GM18499 (cell line): ENCODE data around the gene FOXL3.

Experiments used
- ATAC-seq: cut with Tn5 transposase; IDR thresholded peaks from one replicate; pipeline ENCODE4 v1.9.1; 2021; ENCODE audit warnings: moderate number of reproducible peaks; ENCODE audit not compliant: insufficient read depth, unreplicated experiment

Gene FOXL3

GRCh38 chr7:318878-319661 lies 29.1 kb downstream of the FOXL3 start:
- ATAC-seq = no peak

- no peak for ATAC-seq
Observed at GRCh38 chr7:320297-320696, 30.3 kb downstream of the FOXL3 start.

GRCh38 chr7:322111-322671 lies 32.2 kb downstream of the FOXL3 start:
- ATAC-seq = no peak

DNA sequence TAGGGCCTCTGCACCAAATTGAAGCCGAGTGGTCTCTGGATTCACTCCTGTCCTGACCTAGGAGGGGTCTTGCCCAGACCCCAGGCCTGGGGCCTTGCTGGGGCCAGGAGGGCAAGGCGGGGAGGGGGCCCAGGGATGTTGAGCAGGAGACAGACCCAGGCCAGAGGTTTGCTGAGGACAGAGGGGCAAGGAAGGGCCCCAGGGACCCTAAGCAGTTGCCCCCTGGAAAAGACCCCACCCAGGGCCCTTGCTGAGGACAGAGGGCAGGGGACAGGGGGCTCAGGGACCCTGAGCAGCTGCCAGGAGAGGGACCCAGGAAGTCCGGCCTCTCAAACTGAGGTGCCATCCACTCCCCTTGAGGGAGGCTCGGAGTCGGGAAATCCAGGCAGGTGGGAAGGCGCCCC lies 32.7 kb downstream of the FOXL3 start:
- ATAC-seq = no peak

DNA sequence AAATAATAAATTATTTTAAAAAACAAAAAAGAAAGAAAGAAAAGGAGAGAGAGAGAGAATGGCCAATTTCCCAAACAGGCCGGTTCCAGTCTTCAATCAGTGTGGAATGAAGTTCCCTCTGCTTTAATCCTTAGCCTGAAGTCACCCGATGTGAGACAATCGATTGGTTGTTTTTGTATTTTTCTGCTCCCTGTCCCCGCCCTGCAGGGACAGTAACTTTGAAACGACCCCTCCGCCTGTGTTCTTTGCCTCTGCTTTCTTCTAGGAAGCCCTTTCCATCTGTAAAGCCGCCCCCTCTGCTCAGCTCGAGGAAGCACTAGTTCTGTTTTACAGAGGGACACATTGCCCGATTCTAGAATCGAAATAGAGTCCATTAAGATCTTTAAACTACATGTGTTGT lies 33.4 kb downstream of the FOXL3 start:
- no peak for ATAC-seq

- ATAC-seq = no peak
Observed at GRCh38 chr7:324011-324410, 34.0 kb downstream of the FOXL3 start.

DNA sequence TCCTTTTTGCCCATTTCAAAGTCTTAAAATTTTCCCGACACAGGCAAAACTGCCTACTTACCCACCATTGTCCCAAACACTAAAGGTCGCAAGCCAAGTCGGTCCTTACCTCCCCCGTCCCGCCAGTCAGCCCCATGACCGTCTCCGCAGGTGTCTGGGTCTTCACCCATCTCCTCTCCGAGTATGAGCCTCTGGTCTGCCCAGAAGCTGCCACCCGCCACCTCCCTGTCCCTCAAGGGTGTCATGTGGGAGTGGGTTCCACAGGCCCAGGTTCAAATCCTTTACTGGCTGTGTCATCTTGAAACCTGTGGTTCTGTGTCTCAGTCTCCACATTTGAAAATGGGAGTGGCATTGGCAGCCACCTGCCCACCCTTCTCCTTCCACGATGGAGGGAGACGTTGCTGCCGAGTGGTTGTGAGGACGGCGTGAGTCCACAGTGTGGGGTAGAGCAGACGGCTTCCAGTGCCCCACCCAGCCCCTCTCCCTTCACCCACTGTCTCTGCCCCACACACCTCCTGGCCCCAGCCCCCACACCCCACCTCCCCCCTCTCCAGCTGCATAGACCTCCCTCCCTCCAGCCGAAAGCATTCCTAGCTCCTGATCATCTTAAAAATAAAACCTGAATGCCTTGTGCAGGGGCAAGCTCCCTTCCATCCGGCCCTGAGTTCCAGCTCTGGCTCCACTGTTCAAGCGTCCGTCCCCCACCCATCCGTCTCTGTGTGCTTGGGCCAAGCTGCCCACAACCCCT lies 35.3 kb downstream of the FOXL3 start:
- no peak for ATAC-seq

DNA sequence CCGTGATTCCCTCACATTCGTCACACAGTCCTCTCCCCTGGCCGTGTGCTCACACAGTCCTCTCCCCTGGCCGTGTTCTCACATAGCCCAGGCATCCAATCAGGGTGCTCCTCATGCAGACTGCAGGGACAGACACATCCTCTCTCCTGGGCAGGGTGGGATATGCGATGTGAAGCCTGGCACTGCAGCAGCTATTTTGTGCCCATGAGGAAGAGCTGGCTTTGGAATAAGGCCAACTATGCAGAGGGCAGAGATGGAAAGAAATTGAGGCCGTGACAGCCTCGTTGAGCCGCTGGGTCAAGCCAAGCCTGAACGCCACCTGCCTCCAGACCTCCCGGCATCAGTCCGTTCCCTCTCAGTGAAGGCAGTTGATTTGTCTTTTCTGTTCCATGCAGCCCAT lies 35.8 kb downstream of the FOXL3 start:
- ATAC-seq = no peak

DNA sequence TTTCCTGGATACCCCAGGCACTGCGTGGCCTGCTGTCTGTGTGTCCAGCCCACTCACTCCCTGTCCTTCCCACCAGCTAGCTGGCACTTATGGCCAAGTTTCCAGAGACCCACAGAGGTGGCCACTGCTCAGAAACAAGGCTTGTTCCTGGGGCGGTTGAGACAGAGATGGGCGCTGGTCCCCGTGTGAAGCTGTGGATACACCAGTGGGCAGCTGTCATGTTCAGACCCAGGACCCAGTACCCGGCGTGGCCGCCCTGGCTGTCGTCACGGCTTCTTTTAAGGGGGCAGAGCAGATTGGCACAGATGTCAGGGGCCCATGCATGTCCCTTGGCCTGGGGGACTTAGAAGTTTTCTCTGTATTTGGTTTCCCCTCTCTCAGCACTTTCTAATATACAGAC lies 36.3 kb downstream of the FOXL3 start:
- no peak for ATAC-seq

DNA sequence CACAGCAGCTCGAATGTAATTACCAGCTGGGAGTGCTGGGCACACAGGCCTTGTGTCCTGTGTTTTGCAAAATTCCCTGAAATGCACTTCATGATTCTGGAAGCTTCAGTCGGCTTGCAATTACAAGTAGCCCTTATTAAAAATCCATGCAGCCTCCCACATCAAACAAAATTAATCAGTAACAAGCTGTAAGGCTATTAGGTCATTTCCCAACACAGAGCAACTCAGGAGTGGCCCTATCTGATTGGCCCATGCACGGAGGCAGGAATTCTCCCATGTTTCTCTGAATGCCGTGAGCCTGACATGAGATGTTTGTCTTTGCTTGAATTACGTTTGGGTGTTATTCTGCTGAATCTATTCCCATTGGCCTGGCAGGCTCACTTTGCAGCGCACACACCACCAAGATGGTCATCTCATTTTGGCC lies 36.9 kb downstream of the FOXL3 start:
- ATAC-seq = no peak

- no peak for ATAC-seq
Observed at GRCh38 chr7:327233-327931, 37.4 kb downstream of the FOXL3 start.

GRCh38 chr7:327991-328702 lies 38.2 kb downstream of the FOXL3 start:
- no peak for ATAC-seq

DNA sequence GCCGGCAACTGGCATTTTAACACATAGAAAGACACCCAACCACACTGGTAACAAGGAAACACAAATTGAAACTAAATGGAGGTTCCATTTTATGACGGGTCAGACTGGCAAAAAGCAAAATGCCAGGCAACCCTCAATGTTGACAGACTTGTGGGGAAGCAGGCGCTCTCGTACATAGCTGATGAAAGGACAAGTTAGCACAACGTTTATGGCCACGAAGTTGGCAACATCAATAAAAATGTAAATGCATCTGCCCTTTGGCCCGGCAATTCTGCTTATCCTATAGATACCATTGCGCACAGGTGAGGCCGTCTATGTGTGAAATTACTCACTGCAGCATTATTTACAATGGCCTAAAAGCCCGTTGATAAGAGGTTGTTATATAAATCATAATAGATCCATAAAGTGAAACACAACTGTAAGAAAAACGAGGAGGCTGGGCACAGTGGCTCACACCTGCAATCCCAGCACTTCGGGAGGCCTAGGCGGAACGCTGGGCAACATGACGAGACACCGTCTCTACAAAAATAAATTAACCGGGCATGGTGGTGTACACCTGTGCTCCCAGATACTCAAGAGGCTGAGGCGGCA lies 39.8 kb downstream of the FOXL3 start:
- no peak for ATAC-seq

DNA sequence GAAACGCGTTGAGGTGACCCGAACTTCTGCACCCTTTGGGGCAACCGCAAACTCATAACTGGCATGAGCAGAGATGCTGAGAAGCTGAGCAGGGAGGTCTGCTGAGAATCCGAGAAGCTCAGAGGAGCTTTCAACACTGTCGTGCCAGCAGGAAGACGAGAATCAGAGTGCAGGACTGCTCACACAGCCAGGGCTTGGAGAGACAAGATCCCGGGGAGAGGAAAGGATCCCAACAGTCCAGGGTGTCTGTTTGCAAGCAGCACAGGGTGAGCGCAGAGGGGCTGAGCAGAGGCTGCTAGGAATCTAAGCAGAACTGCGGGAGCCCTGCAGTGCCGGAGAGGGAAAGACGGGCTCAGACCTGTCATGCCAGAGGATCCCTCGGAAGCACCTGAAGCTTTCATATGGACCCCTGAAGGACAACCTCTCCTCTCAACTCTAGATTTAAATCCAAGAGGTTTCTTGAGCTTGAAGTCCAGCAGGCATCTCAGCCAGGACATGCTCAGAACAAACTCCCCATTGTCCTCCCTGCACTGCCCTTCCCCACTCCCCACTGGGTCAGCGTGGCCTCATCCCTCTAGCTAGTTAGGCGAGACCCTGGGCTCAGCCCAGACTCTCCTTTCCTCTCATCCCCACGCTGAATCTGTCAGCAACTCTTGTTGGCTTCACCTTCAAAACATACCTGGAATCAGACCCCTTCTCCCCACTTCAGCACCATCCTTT lies 40.7 kb downstream of the FOXL3 start:
- ATAC-seq = no peak

GRCh38 chr7:332020-332517 lies 42.1 kb downstream of the FOXL3 start:
- ATAC-seq = no peak

DNA sequence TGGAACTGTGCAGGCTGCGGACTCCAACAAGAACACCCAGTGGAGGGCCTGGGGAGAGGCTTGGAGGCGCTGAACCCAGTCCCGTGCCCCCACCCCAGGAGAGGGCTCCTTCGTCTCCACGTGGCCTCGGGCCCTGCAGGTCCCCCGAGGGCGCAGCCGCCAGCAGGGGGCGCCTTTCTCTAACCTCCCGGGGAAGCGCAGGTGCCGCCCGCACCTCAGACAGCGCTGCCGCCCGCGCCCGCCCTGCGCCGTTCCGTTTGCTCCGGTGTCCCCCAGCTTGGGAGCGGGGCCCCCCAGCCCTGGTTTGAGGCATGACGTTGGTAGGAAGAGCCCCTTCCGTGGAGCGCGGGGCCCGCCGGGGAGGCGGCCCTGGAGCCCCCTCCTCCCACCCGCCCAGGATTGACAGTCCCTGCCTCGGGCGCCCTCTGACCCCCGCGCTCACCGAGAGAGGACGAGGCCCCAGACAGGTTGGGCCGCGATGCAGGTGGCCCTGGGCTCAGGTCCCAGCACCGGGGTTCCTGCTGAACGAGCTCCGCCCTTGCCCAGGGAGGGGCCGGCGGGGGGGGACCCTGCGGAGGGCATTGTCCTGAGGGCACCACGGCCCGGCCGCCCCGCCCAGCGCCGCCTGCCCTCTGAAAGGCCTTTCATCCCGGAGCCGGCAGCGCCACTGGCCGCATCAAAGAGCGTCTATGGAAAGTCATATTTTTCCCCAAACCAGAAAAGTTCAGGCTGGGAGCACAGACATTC lies 42.8 kb downstream of the FOXL3 start:
- no peak for ATAC-seq

DNA sequence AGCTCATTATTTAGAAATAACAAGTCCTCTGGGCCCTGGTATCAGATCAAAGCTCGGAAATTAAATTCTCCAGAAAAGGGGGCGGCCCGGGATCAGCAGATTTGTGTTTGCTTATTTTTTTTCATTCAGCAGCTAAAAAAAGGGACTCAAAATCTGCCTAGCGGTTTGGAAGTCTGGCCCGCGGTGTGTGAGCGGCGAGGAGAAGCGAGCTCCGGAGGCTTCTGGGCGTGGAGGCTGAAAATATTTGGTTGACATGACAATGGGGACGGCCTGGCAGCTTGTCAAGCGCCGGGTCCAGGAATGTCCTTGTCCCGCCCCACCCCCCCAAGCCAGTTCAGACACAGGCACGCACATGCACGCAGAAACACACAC lies 43.4 kb downstream of the FOXL3 start:
- ATAC-seq = no peak

- no peak for ATAC-seq
Observed at GRCh38 chr7:334618-335357, 44.8 kb downstream of the FOXL3 start.
